GM12878 (cell line): ENCODE measurements around the gene PPP1R9B. TPM values are rescaled to one million over a fixed set of nuclear protein-coding genes. Genes with fewer than 3 reads are reported as not detected.

Source experiments
- ATAC-seq: fragments of 200-7000 bp; cut with Tn5 transposase; 3 replicates; pipeline ENCODE4 v1.9.1; 2020; ENCODE audit warnings: mild to moderate bottlenecking, moderate library complexity
- BruUV-seq: library from RNA; stranded (reverse); fragments of 400-500 nt; replicated peaks from 2 replicates; lab custom pipeline; 2021; lab: Mats Ljungman, UMichigan
- CTCF ChIA-PET: fragments of 300-600 bp; sonication (Branson Sonifier 250); formaldehyde crosslinking; extraction: SDS; loops from one replicate; lab custom pipeline; 2021; ENCODE audit warnings: inconsistent platforms; lab: Yijun Ruan, JAX
- POLR2A ChIA-PET: fragments of 350-600 bp; formaldehyde crosslinking; extraction: SDS; loops from one replicate; lab custom pipeline; 2021; ENCODE audit warnings: inconsistent platforms; lab: Charles Lee
- RAD21 ChIA-PET: fragments of 300-600 bp; sonication (Branson Sonifier 250); formaldehyde crosslinking; loops from one replicate; lab custom pipeline; 2023; ENCODE audit warnings: antibody characterized with exemption; ENCODE audit not compliant: unreplicated experiment; lab: Charles Lee
- SMC1A ChIA-PET: fragments of 300-600 bp; sonication (Branson Sonifier 250); formaldehyde crosslinking; loops from one replicate; lab custom pipeline; 2023; ENCODE audit not compliant: unreplicated experiment, uncharacterized antibody; lab: Charles Lee
- DNase-seq: peaks from one replicate; pipeline ENCODE4 v3.0.0-alpha.2; 2011; ENCODE audit warnings: low read depth, low spot score
- FAIRE-seq: peaks from 3 replicates; lab custom pipeline; 2011; peaks lifted over from hg19 to GRCh38; lab: Jason Lieb, UNC
- H2AFZ ChIP-seq: 2 replicates; pipeline ENCODE4 v1.6.0; 2011; ENCODE audit warnings: low read depth, low read length, control low read depth; ENCODE audit not compliant: control insufficient read depth
- H3K27ac ChIP-seq: 2 replicates; pipeline ENCODE4 v1.5.1; 2011; ENCODE audit warnings: control low read depth; ENCODE audit not compliant: control insufficient read depth, insufficient read depth
- H3K27me3 ChIP-seq, 2 experiments: replicated peaks in 1 of 2; 2 replicates each; pipeline versions ENCODE4 v1.6.0 to v1.6.1; 2011; ENCODE audit warnings: low read length in 1 of 2; ENCODE audit not compliant: control insufficient read depth in 2 of 2, insufficient read depth in 2 of 2
- H3K36me3 ChIP-seq, 2 experiments: 2 replicates each; pipeline ENCODE4 v1.5.1; 2011; ENCODE audit warnings: low read length in 1 of 2; ENCODE audit not compliant: control insufficient read depth in 2 of 2, insufficient read depth in 2 of 2
- H3K4me1 ChIP-seq: 2 replicates; pipeline ENCODE4 v1.6.1; 2011; ENCODE audit warnings: mild to moderate bottlenecking, low read length, moderate library complexity, mixed read lengths; ENCODE audit not compliant: control insufficient read depth, insufficient read depth
- H3K4me2 ChIP-seq: 2 replicates; pipeline ENCODE4 v1.6.0; 2011; ENCODE audit warnings: control low read depth; ENCODE audit not compliant: control insufficient read depth, insufficient read depth
- H3K4me3 ChIP-seq: fragments of 200-600 bp; sonication (generic); 2 replicates; pipeline ENCODE4 v1.5.1; 2016
- H3K79me2 ChIP-seq: 2 replicates; pipeline ENCODE4 v1.6.0; 2011; ENCODE audit warnings: low read length; ENCODE audit not compliant: control insufficient read depth, insufficient read depth
- H3K9ac ChIP-seq: 2 replicates; pipeline ENCODE4 v1.8.0; 2011; ENCODE audit warnings: low read length, control low read depth, mixed read lengths; ENCODE audit not compliant: control insufficient read depth, insufficient read depth
- H3K9me3 ChIP-seq: replicated peaks from 3 replicates; pipeline ENCODE4 v1.5.1; 2011; ENCODE audit warnings: mild to moderate bottlenecking, low read length; ENCODE audit not compliant: control insufficient read depth, insufficient read depth
- H4K20me1 ChIP-seq: 2 replicates; pipeline ENCODE4 v1.6.0; 2011; ENCODE audit not compliant: control insufficient read depth, insufficient read depth
- BCL11A ChIP-seq: IDR thresholded peaks from 2 replicates; pipeline ENCODE4 v1.6.1; 2011; ENCODE audit warnings: low read depth, low read length
- BHLHE40 ChIP-seq, 2 experiments: fragments of 450-650 bp in 1 of 2; IDR thresholded peaks; 2 replicates each; pipeline ENCODE4 v1.6.1; 2011 to 2017; ENCODE audit warnings: low read depth in 2 of 2, borderline replicate concordance in 1 of 2, improper control_type of control experiment in 1 of 2, low read length in 1 of 2, mild to moderate bottlenecking in 1 of 2
- CHD1 ChIP-seq: IDR thresholded peaks from 2 replicates; pipeline ENCODE4 v1.6.1; 2012; ENCODE audit warnings: low read depth, low read length, improper control_type of control experiment
- IRF3 ChIP-seq: fragments of 450-650 bp; IDR thresholded peaks from 2 replicates; pipeline ENCODE4 v1.6.1; 2014; ENCODE audit warnings: mild to moderate bottlenecking
- MAX ChIP-seq: IDR thresholded peaks from 2 replicates; pipeline ENCODE4 v1.6.1; 2012; ENCODE audit warnings: low read depth, low read length, improper control_type of control experiment
- MEF2A ChIP-seq: IDR thresholded peaks from 2 replicates; pipeline ENCODE4 v1.6.1; 2011; ENCODE audit warnings: low read depth, mild to moderate bottlenecking, low read length, moderate library complexity; ENCODE audit not compliant: insufficient read depth
- MEF2B ChIP-seq: fragments of 450-650 bp; IDR thresholded peaks from 2 replicates; pipeline ENCODE4 v1.6.1; 2018; ENCODE audit warnings: mild to moderate bottlenecking, moderate library complexity; ENCODE audit not compliant: partially characterized antibody, poor library complexity, severe bottlenecking
- MXI1 ChIP-seq: fragments of 150-350 bp; IDR thresholded peaks from 2 replicates; pipeline ENCODE4 v1.6.1; 2011; ENCODE audit warnings: low read depth, mild to moderate bottlenecking, inconsistent platforms, low read length, improper control_type of control experiment
- NFXL1 ChIP-seq: fragments of 450-650 bp; IDR thresholded peaks from 2 replicates; pipeline ENCODE4 v1.6.1; 2017; ENCODE audit warnings: antibody characterized with exemption, mild to moderate bottlenecking, borderline replicate concordance
- NR2C2 ChIP-seq: IDR thresholded peaks from 2 replicates; pipeline ENCODE4 v1.6.1; 2011; ENCODE audit warnings: borderline replicate concordance, low read depth; ENCODE audit not compliant: control insufficient read depth, insufficient read length
- SUPT20H ChIP-seq: IDR thresholded peaks from 2 replicates; pipeline ENCODE4 v1.6.1; 2011; ENCODE audit warnings: low read depth, mild to moderate bottlenecking, low read length, moderate library complexity, borderline replicate concordance; ENCODE audit not compliant: control insufficient read depth
- TBL1XR1 ChIP-seq: IDR thresholded peaks from 2 replicates; pipeline ENCODE4 v1.6.1; 2012; ENCODE audit warnings: low read depth, low read length, improper control_type of control experiment
- ZBTB33 ChIP-seq: fragments of 450-650 bp; IDR thresholded peaks from 2 replicates; pipeline ENCODE4 v1.6.1; 2017; ENCODE audit warnings: mild to moderate bottlenecking
- ZBTB4 ChIP-seq: fragments of 450-650 bp; formaldehyde crosslinking; IDR thresholded peaks from 2 replicates; pipeline ENCODE4 v1.4.0; 2022; ENCODE audit warnings: mild to moderate bottlenecking, moderate library complexity
- WGBS: methylation state at CpG from one replicate; pipeline ENCODE4 v1.1.6; 2016; ENCODE audit warnings: low lambda C conversion rate; ENCODE audit not compliant: insufficient replicate concordance, insufficient coverage; ENCODE audit errors: missing lambda C conversion rate; 5-methylcytosine and 5-hydroxymethylcytosine counted together
- in situ Hi-C: fragments of 300-500 bp; cut with MboI; formaldehyde crosslinking; loops from 9 replicates; pipeline ENCODE4 v1.14.3; 2018; ENCODE audit warnings: mixed read lengths
- intact Hi-C: fragments of 100-400 bp; cut with micrococcal nuclease; formaldehyde crosslinking; loops from one replicate; pipeline ENCODE4 v1.14.2; 2022; ENCODE audit not compliant: unreplicated experiment
- polyA plus RNA-seq, 11 experiments: library from polyadenylated mRNA; depleted of rRNA in 4 of 11; unstranded in 6 of 11; stranded (reverse) in 5 of 11; fragments of >200 nt; fragmentation: Nextera tagmentation in 4 of 11; fragmentation: Illumina TruSeq in 1 of 11; extraction: Ambion mirVana in 4 of 11; extraction: Trizol in 1 of 11; gene quantifications; 1 replicate in 1 of 11; 2 replicates in 10 of 11; pipeline versions ENCODE4 v1.2.1 to v1.2.3, GENCODE V29; 2011 to 2016; ENCODE audit warnings: inconsistent platforms in 2 of 11, missing spikeins in 2 of 11, low read depth in 1 of 11
- total RNA-seq, 4 experiments: library from RNA; depleted of rRNA in 3 of 4; stranded (reverse); fragments of >200 nt in 3 of 4; fragmentation: Illumina TruSeq in 1 of 4; extraction: Trizol in 1 of 4; gene quantifications; 2 replicates each; pipeline versions ENCODE4 v1.2.1 to v1.2.3, GENCODE V29; 2013 to 2021

PPP1R9B gene
- total and polyA plus RNA-seq, 10 of the 15 experiments (the other 5 are each of a cell fraction or from before 2014, with no cell fraction given): 0.20 to 107 (median 37.5) TPM

GRCh38 chr17:50133769-50134099, 16.7 kb downstream of the PPP1R9B start:
- ChIA-PET POLR2A (no interaction called here), RAD21 (no interaction called here), CTCF (no interaction called here), SMC1A (no interaction called here)
- no peaks in the 10 kb centered on the region for H3K79me2 ChIP-seq
- no TSS peak for BruUV-seq
- TF ChIP-seq IRF3 (no peak), NFXL1 (no peak), MEF2B (no peak), SUPT20H (no peak), MEF2A (no peak), NR2C2 (no peak), ZBTB33 (no peak), TBL1XR1 (no peak), ZBTB4 (CRISPR knock-in tag) (no peak), MXI1 (no peak), MAX (no peak), BCL11A (no peak), BHLHE40 (IDR thresholded peaks at IDR 0.05; ENCODE audit: borderline replicate concordance in 1 of 2, low read depth in 2 of 2, low read length in 1 of 2) (no peak), CHD1 (no peak)
- H3K9me3 ChIP-seq: no peaks in the 10 kb centered on the region
- FAIRE-seq: no peak
- H4K20me1 ChIP-seq: peaks cover 8% of the 10 kb centered on the region; the same call in 1 of the 2 replicates
- intact Hi-C loops (no loop called here), in situ Hi-C loops (no loop called here)
- H3K4me2 ChIP-seq: no peak overlapping the region
- H3K9ac ChIP-seq: no peak overlapping the region
- peaks cover 2% of the 10 kb centered on the region; the same call in 1 of the 2 replicates for H3K4me1 ChIP-seq
- H3K36me3 ChIP-seq: peaks cover 26 to 40% of the 10 kb centered on the region in 2 experiments
- peaks cover 2 to 3% of the 10 kb centered on the region in 2 experiments for H3K27me3 ChIP-seq
- 74% methylated on average over 16 of the region's 16 CpGs for whole genome bisulfite sequencing
- H3K4me3 ChIP-seq: no peak overlapping the region
- H3K27ac ChIP-seq: no peak overlapping the region
- H2AFZ ChIP-seq: no peak overlapping the region
- DNase-seq: no peak
- ATAC-seq: no peak
